Hepatocyte (in vitro differentiated cells): Measurements from ENCODE around the gene DNMT3A.

Experiments
- EZH2phosphoT487 ChIP-seq: fragments of 200-600 bp; sonication (generic); IDR thresholded peaks from one replicate; pipeline ENCODE4 v1.6.1; 2018; ENCODE audit warnings: antibody characterized with exemption, mild to moderate bottlenecking, low read depth, moderate library complexity; ENCODE audit not compliant: unreplicated experiment, severe bottlenecking
- TF ChIP-seq, protein P1 (sequence below): fragments of 200-600 bp; sonication (generic); IDR thresholded peaks from 2 replicates; pipeline ENCODE4 v1.5.1; 2016; ENCODE audit warnings: antibody characterized with exemption, mild to moderate bottlenecking; ENCODE audit not compliant: poor library complexity

DNA sequence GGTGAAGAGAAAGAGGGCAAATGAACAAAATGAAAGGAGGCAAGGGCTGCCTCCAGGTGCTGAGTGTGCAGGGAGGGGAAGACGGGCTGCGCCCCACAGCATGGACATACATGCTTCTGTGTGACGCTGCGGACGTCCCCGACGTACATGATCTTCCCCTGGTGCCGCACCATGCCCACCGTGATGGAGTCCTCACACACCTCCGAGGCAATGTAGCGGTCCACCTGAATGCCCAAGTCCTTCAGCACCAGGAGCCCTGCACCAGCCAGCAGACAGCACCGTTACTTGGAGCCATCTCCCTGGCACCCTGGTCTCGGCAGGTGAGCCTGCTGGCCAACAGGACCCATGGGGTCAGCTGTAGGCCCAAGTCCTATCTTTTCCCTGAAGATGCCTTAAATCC, 100.3 kb downstream of the DNMT3A start:
- TF ChIP-seq, protein P1, sequence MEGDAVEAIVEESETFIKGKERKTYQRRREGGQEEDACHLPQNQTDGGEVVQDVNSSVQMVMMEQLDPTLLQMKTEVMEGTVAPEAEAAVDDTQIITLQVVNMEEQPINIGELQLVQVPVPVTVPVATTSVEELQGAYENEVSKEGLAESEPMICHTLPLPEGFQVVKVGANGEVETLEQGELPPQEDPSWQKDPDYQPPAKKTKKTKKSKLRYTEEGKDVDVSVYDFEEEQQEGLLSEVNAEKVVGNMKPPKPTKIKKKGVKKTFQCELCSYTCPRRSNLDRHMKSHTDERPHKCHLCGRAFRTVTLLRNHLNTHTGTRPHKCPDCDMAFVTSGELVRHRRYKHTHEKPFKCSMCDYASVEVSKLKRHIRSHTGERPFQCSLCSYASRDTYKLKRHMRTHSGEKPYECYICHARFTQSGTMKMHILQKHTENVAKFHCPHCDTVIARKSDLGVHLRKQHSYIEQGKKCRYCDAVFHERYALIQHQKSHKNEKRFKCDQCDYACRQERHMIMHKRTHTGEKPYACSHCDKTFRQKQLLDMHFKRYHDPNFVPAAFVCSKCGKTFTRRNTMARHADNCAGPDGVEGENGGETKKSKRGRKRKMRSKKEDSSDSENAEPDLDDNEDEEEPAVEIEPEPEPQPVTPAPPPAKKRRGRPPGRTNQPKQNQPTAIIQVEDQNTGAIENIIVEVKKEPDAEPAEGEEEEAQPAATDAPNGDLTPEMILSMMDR = no peak
- TF ChIP-seq EZH2phosphoT487 = no peak
